H1 (cell line): Measurements from ENCODE around the gene SH3RF3. TPM values are rescaled to one million over a fixed set of nuclear protein-coding genes. Genes with fewer than 3 reads are reported as not detected.

Source experiments
- CTCF ChIA-PET: fragments of 300-600 bp; sonication (Branson Sonifier 250); formaldehyde crosslinking; loops from one replicate; lab custom pipeline; 2021; ENCODE audit not compliant: partially characterized antibody; lab: Charles Lee
- POLR2A ChIA-PET: fragments of 300-600 bp; sonication (Branson Sonifier 250); formaldehyde crosslinking; loops from one replicate; lab custom pipeline; 2021; ENCODE audit warnings: inconsistent platforms; ENCODE audit not compliant: partially characterized antibody; lab: Charles Lee
- DNase-seq, 2 experiments: peaks; one replicate each; pipeline versions ENCODE4 v3.0.0 to v3.0.0-alpha.2; 2010 to 2022; ENCODE audit warnings: low spot score in 2 of 2, low read depth in 1 of 2, mixed read lengths in 1 of 2
- FAIRE-seq: peaks from 2 replicates; lab custom pipeline; 2011; peaks lifted over from hg19 to GRCh38; lab: Jason Lieb, UNC
- H2AFZ ChIP-seq: 2 replicates; pipeline ENCODE4 v1.8.1; 2012; ENCODE audit warnings: low read length, inconsistent platforms
- H2AK5ac ChIP-seq: 2 replicates; pipeline ENCODE4 v1.6.1; 2013; ENCODE audit warnings: low read depth, low read length
- H2BK120ac ChIP-seq: replicated peaks from 2 replicates; pipeline ENCODE3; 2013; ENCODE audit warnings: low read depth, low read length, inconsistent platforms
- H2BK12ac ChIP-seq: 2 replicates; pipeline ENCODE4 v1.6.1; 2013; ENCODE audit warnings: low read depth, low read length
- H2BK15ac ChIP-seq: 2 replicates; pipeline ENCODE4 v1.6.1; 2013; ENCODE audit warnings: low read length
- H2BK20ac ChIP-seq: 2 replicates; pipeline ENCODE4 v1.6.1; 2013; ENCODE audit warnings: low read length
- H2BK5ac ChIP-seq: 2 replicates; pipeline ENCODE4 v1.6.1; 2013; ENCODE audit warnings: low read depth, low read length
- H3K14ac ChIP-seq: 2 replicates; pipeline ENCODE4 v1.6.1; 2013; ENCODE audit warnings: inconsistent platforms; ENCODE audit not compliant: insufficient read length
- H3K18ac ChIP-seq: 2 replicates; pipeline ENCODE4 v1.6.1; 2013; ENCODE audit warnings: low read length; ENCODE audit errors: extremely low read depth
- H3K23ac ChIP-seq: 2 replicates; pipeline ENCODE4 v1.6.1; 2013; ENCODE audit warnings: inconsistent platforms; ENCODE audit not compliant: insufficient read length
- H3K23me2 ChIP-seq: 2 replicates; pipeline ENCODE4 v1.6.1; 2013; ENCODE audit warnings: low read depth, low read length
- H3K27ac ChIP-seq: 2 replicates; pipeline ENCODE4 v1.6.1; 2011; ENCODE audit warnings: low read depth, low read length, inconsistent platforms
- H3K27me3 ChIP-seq, 4 experiments: replicated peaks in 1 of 4; 1 replicate in 1 of 4; 2 replicates in 3 of 4; pipeline versions ENCODE4 v1.6.1 to v1.8.1; 2011 to 2013; ENCODE audit warnings: low read length in 3 of 4, mild to moderate bottlenecking in 3 of 4, inconsistent platforms in 2 of 4, mixed read lengths in 2 of 4, moderate library complexity in 1 of 4; ENCODE audit not compliant: control insufficient read depth in 3 of 4, insufficient read depth in 3 of 4; ENCODE audit errors: extremely low read depth in 1 of 4
- H3K36me3 ChIP-seq, 4 experiments: 2 replicates each; pipeline versions ENCODE4 v1.6.1 to v1.8.1; 2011 to 2013; ENCODE audit warnings: mild to moderate bottlenecking in 4 of 4, low read length in 3 of 4, moderate library complexity in 2 of 4, control low read depth in 1 of 4, inconsistent platforms in 1 of 4; ENCODE audit not compliant: insufficient read depth in 4 of 4, control insufficient read depth in 2 of 4
- H3K4ac ChIP-seq: replicated peaks from 2 replicates; pipeline ENCODE3; 2013; ENCODE audit warnings: low read length, low read depth, mixed read lengths, inconsistent platforms; ENCODE audit not compliant: insufficient read length
- H3K4me1 ChIP-seq, 4 experiments: replicated peaks in 1 of 4; 1 replicate in 1 of 4; 2 replicates in 3 of 4; pipeline versions ENCODE4 v1.6.1 to v1.8.1; 2011 to 2013; ENCODE audit warnings: low read length in 3 of 4, inconsistent platforms in 2 of 4, mixed read lengths in 1 of 4; ENCODE audit not compliant: insufficient read depth in 4 of 4, control insufficient read depth in 3 of 4
- H3K4me2 ChIP-seq, 2 experiments: 2 replicates each; pipeline versions ENCODE4 v1.6.1 to v1.8.1; 2011 to 2013; ENCODE audit warnings: low read depth in 2 of 2, low read length in 2 of 2, control low read depth in 1 of 2, inconsistent platforms in 1 of 2, mild to moderate bottlenecking in 1 of 2; ENCODE audit not compliant: insufficient read depth in 1 of 2
- H3K4me3 ChIP-seq, 4 experiments: fragments of 200-600, 300-600 bp in 1 of 4; sonication (generic), shearing (Covaris generic), sonication (Bioruptor Twin) in 1 of 4; 2 replicates each; pipeline versions ENCODE4 v1.5.1 to v1.8.1; 2011 to 2016; ENCODE audit warnings: low read length in 4 of 4, low read depth in 3 of 4, control low read depth in 2 of 4, inconsistent platforms in 2 of 4, mild to moderate bottlenecking in 2 of 4, mixed read lengths in 1 of 4, moderate library complexity in 1 of 4; ENCODE audit not compliant: insufficient read depth in 2 of 4; ENCODE audit errors: extremely low read depth in 1 of 4
- H3K56ac ChIP-seq: replicated peaks from 2 replicates; pipeline ENCODE3; 2013; ENCODE audit warnings: low read depth, mild to moderate bottlenecking, mixed read lengths, low read length, inconsistent platforms; ENCODE audit not compliant: insufficient read length
- H3K79me1 ChIP-seq: 2 replicates; pipeline ENCODE4 v1.6.1; 2013; ENCODE audit warnings: low read depth, low read length, control low read depth
- H3K79me2 ChIP-seq, 2 experiments: 2 replicates each; pipeline versions ENCODE4 v1.6.1 to v1.8.1; 2012 to 2013; ENCODE audit warnings: low read length in 2 of 2, mild to moderate bottlenecking in 2 of 2, inconsistent platforms in 1 of 2; ENCODE audit not compliant: insufficient read depth in 2 of 2, control insufficient read depth in 1 of 2
- H3K9ac ChIP-seq, 4 experiments: replicated peaks in 1 of 4; 1 replicate in 1 of 4; 2 replicates in 3 of 4; pipeline versions ENCODE4 v1.6.1 to v1.8.1; 2011 to 2013; ENCODE audit warnings: low read depth in 3 of 4, low read length in 3 of 4, control low read depth in 2 of 4, mild to moderate bottlenecking in 2 of 4, moderate library complexity in 2 of 4, inconsistent platforms in 1 of 4; ENCODE audit errors: extremely low read depth in 1 of 4
- H3K9me3 ChIP-seq, 2 experiments: 2 replicates each; pipeline versions ENCODE4 v1.6.1 to v1.8.1; 2012 to 2013; ENCODE audit warnings: mild to moderate bottlenecking in 2 of 2, moderate library complexity in 2 of 2, control low read depth in 1 of 2, inconsistent platforms in 1 of 2, low read depth in 1 of 2, low read length in 1 of 2, mixed read lengths in 1 of 2; ENCODE audit not compliant: insufficient read depth in 2 of 2
- H4K20me1 ChIP-seq, 2 experiments: replicated peaks in 1 of 2; 2 replicates each; pipeline versions ENCODE3 to v1.8.1; 2011 to 2013; ENCODE audit warnings: inconsistent platforms in 2 of 2, low read length in 2 of 2, mild to moderate bottlenecking in 1 of 2; ENCODE audit not compliant: insufficient read depth in 2 of 2, control insufficient read depth in 1 of 2
- H4K5ac ChIP-seq: 2 replicates; pipeline ENCODE4 v1.6.1; 2013; ENCODE audit warnings: low read length, low read depth, mixed read lengths, inconsistent platforms; ENCODE audit not compliant: insufficient read length
- H4K8ac ChIP-seq: 2 replicates; pipeline ENCODE4 v1.8.0; 2013; ENCODE audit warnings: mild to moderate bottlenecking, moderate library complexity, low read length, inconsistent platforms; ENCODE audit not compliant: insufficient read depth; ENCODE audit errors: extremely low read depth
- H4K91ac ChIP-seq: replicated peaks from 2 replicates; pipeline ENCODE3; 2013; ENCODE audit warnings: low read length, mixed read lengths, inconsistent platforms; ENCODE audit not compliant: insufficient read length
- CBX5 ChIP-seq: fragments of 300-800, 300-1000 bp; sonication (generic); IDR thresholded peaks from 2 replicates; pipeline ENCODE4 v1.7.1; 2016; ENCODE audit warnings: antibody characterized with exemption, low read length, low read depth
- CREB1 ChIP-seq: IDR thresholded peaks from 2 replicates; pipeline ENCODE4 v1.6.1; 2012; ENCODE audit warnings: inconsistent platforms
- EGR1 ChIP-seq: IDR thresholded peaks from 2 replicates; pipeline ENCODE4 v1.6.1; 2011; ENCODE audit warnings: low read depth, low read length, borderline replicate concordance
- EZH2 ChIP-seq: fragments of 200-600 bp; sonication (generic); IDR thresholded peaks from 2 replicates; pipeline ENCODE4 v1.7.1; 2012; ENCODE audit warnings: low read depth, mild to moderate bottlenecking, moderate library complexity, low read length, inconsistent platforms; ENCODE audit not compliant: severe bottlenecking
- GABPA ChIP-seq: IDR thresholded peaks from 2 replicates; pipeline ENCODE4 v1.6.1; 2011; ENCODE audit warnings: mild to moderate bottlenecking, low read length, moderate library complexity, borderline replicate concordance; ENCODE audit not compliant: insufficient read depth
- KDM5A ChIP-seq: fragments of 200-600 bp; IDR thresholded peaks from 2 replicates; pipeline ENCODE4 v1.7.1; 2012; ENCODE audit warnings: mild to moderate bottlenecking, low read length, inconsistent platforms, mixed read lengths
- NRF1 ChIP-seq: IDR thresholded peaks from 2 replicates; pipeline ENCODE4 v1.6.1; 2011; ENCODE audit warnings: mild to moderate bottlenecking, low read depth, low read length, improper control_type of control experiment
- PHF8 ChIP-seq: fragments of 200-600 bp; sonication (generic); conservative IDR thresholded peaks from 2 replicates; pipeline ENCODE4 v1.7.1; 2012; ENCODE audit warnings: low read depth, mild to moderate bottlenecking, inconsistent platforms, low read length, moderate library complexity
- POU5F1 ChIP-seq: IDR thresholded peaks from 2 replicates; pipeline ENCODE4 v1.6.1; 2011; ENCODE audit warnings: low read depth, mild to moderate bottlenecking, low read length, moderate library complexity
- RAD21 ChIP-seq, 2 experiments: IDR thresholded peaks in 1 of 2; conservative IDR thresholded peaks in 1 of 2; 2 replicates each; pipeline ENCODE4 v1.6.1; 2011; ENCODE audit warnings: low read depth in 2 of 2, low read length in 2 of 2, improper control_type of control experiment in 1 of 2, inconsistent platforms in 1 of 2, mild to moderate bottlenecking in 1 of 2, moderate library complexity in 1 of 2
- RBBP5 ChIP-seq: IDR thresholded peaks from 2 replicates; pipeline ENCODE4 v1.7.1; 2012; ENCODE audit warnings: low read depth, mild to moderate bottlenecking, inconsistent platforms, low read length, moderate library complexity, borderline replicate concordance
- TCF12 ChIP-seq: IDR thresholded peaks from 2 replicates; pipeline ENCODE4 v1.6.1; 2011; ENCODE audit warnings: low read depth, mild to moderate bottlenecking, low read length
- WGBS, 2 experiments: shearing (Covaris generic) in 1 of 2; methylation state at CpG; one replicate each; pipeline versions ENCODE4 v1.1.6 to v1.1.7; 2013 to 2015; ENCODE audit warnings: low lambda C conversion rate in 2 of 2, mixed read lengths in 2 of 2, inconsistent platforms in 1 of 2, low coverage in 1 of 2, missing lambda C conversion rate in 1 of 2; ENCODE audit not compliant: insufficient replicate concordance in 2 of 2, insufficient coverage in 1 of 2, insufficient read length in 1 of 2; ENCODE audit errors: extremely low coverage in 1 of 2, missing lambda C conversion rate in 1 of 2; 5-methylcytosine and 5-hydroxymethylcytosine counted together
- polyA plus RNA-seq, 7 experiments: library from polyadenylated mRNA; depleted of rRNA in 3 of 7; stranded (reverse) in 5 of 7; unstranded in 2 of 7; fragments of >200 nt in 5 of 7; fragments of 200-250 nt in 2 of 7; gene quantifications; 1 replicate in 5 of 7; 2 replicates in 1 of 7; 4 replicates in 1 of 7; pipeline versions ENCODE4 v1.2.1 to v1.2.3, GENCODE V29; 2011 to 2013; ENCODE audit warnings: missing spikeins in 2 of 7, mixed read lengths in 2 of 7
- total RNA-seq: library from RNA; stranded (reverse); fragmentation: NEBNext Ultra II Directional; extraction: Animal tissue kit (Norgen Biotek cat#: 25700); gene quantifications from 2 replicates; pipeline ENCODE4 v1.2.1, GENCODE V29; 2021

SH3RF3 gene
- total and polyA plus RNA-seq, 2 of the 8 experiments (the other 6 are each of a cell fraction or from before 2014, with no cell fraction given), result 0.11 to 0.65 TPM

DNA sequence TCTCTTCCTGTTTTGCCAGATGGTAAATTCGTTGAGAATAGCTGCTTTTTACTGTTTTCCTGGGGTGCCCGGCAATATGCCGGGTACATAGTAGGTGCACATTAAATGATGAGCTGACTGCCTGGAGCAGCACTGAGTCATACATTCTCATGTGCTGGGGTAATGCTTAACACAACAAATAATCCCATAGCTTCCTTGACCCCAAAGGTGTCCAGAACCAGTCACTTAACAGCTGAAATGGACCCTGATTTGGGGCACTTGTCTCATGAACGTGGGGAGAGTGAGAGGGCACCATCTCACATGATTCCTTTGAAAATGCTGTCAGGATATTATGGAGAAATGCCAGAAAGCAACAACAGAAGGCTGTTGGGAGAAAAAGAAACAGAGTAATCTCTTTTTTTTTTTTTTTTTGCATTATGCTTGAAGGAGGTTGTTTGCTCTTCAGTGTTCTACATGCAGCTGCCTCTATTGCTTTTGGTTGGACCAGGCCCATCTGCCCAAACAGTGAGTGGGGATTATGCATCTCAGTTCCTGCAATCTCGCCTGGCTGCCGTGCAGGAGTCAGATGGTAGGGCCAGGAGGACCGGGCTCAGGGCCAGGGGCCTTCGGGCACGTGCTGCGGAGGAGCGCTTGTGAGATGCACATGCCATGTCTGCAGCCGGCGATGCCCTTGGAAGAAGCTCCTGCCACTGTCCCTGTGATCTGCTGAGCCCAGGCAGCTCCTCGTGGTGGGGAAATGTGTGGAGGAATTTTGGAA, 162.1 kb downstream of the SH3RF3 start:
- Histone ChIP-seq H2BK5ac (no peak overlapping the region), H3K27ac (no peak overlapping the region), H3K23ac (no peak overlapping the region), H3K27me3 (no peaks in the 10 kb centered on the region), H2BK20ac (no peak overlapping the region), H4K5ac (no peak overlapping the region), H2AFZ (no peak overlapping the region), H3K56ac (no peak overlapping the region), H4K20me1 (no peaks in the 10 kb centered on the region), H3K79me1 (no peaks in the 10 kb centered on the region), H3K4me2 (no peak overlapping the region), H3K36me3 (no peaks in the 10 kb centered on the region), H3K23me2 (no peaks in the 10 kb centered on the region), H3K18ac (no peak overlapping the region), H3K9ac (no peak overlapping the region), H2BK120ac (no peak overlapping the region), H3K79me2 (no peaks in the 10 kb centered on the region), H4K91ac (no peak overlapping the region), H4K8ac (no peak overlapping the region), H3K9me3 (0 out of 4 replicates have a peak, but pooled peaks cover 0 to 2% of the 10 kb centered on the region in 2 experiments), H3K4ac (no peak overlapping the region), H3K4me3 (no peak overlapping the region), H3K4me1 (peaks cover 0 to 6% (median 4%) of the 10 kb centered on the region in 4 experiments; a peak in 3 of 7 replicates), H2AK5ac (no peak overlapping the region), H2BK15ac (no peak overlapping the region), H2BK12ac (no peak overlapping the region; the same call in 1 of the 2 replicates), H3K14ac (no peak overlapping the region)
- FAIRE-seq (no peak), DNase-seq (no peak)
- 93% methylated on average over 14 of the region's 14 CpGs; no CpG with 5 or more reads in 1 of the 2 experiments for WGBS, 2 experiments
- ChIA-PET POLR2A (no interaction called here), CTCF (interaction anchor here (0.8 to 1.9 kb wide), 5 partner anchors 11 to 219 kb away, joined by 3 to 6 read pairs (median 3); no protein-coding TSS in a partner anchor)
- no peak for TF ChIP-seq PHF8
- no peak for TF ChIP-seq CREB1
- TF ChIP-seq NRF1, result no peak
- no peak for TF ChIP-seq CBX5
- TF ChIP-seq TCF12, result no peak
- no peak for TF ChIP-seq EZH2
- no peak for TF ChIP-seq EGR1
- no peak for TF ChIP-seq GABPA
- no peak for TF ChIP-seq KDM5A
- no peak for TF ChIP-seq POU5F1
- no peak for TF ChIP-seq RAD21 (IDR thresholded peaks at IDR 0.05 in 1 of 2, conservative IDR thresholded peaks at IDR 0.05 in 1 of 2; ENCODE audit: low read depth in 2 of 2, low read length in 2 of 2)
- no peak for TF ChIP-seq RBBP5
